H9 (cell line): ENCODE measurements around the gene OR2V1. TPM values are rescaled to one million over a fixed set of nuclear protein-coding genes. Genes with fewer than 3 reads are reported as not detected.

ENCODE experiments used
- DNase-seq: peaks from one replicate; pipeline ENCODE4 v3.0.0-alpha.2; 2017
- H2AFZ ChIP-seq: one replicate; pipeline ENCODE4 v1.6.1; 2013; ENCODE audit warnings: mild to moderate bottlenecking, low read length, control low read depth, moderate library complexity
- H2AK5ac ChIP-seq: 2 replicates; pipeline ENCODE4 v1.6.1; 2013; ENCODE audit warnings: low read length, control low read depth, mixed read lengths; ENCODE audit not compliant: insufficient read length
- H2BK120ac ChIP-seq: one replicate; pipeline ENCODE4 v1.6.1; 2013; ENCODE audit warnings: low read depth, mild to moderate bottlenecking, low read length, control low read depth, inconsistent platforms; ENCODE audit not compliant: poor library complexity, severe bottlenecking
- H2BK12ac ChIP-seq: 2 replicates; pipeline ENCODE4 v1.6.1; 2013; ENCODE audit warnings: low read length, control low read depth, mixed read lengths, low read depth; ENCODE audit not compliant: insufficient read length
- H2BK15ac ChIP-seq: 2 replicates; pipeline ENCODE4 v1.6.1; 2013; ENCODE audit warnings: low read depth, low read length, control low read depth
- H2BK20ac ChIP-seq: one replicate; pipeline ENCODE4 v1.6.1; 2013; ENCODE audit warnings: low read depth, mild to moderate bottlenecking, low read length, control low read depth, inconsistent platforms; ENCODE audit not compliant: poor library complexity, severe bottlenecking
- H2BK5ac ChIP-seq: 2 replicates; pipeline ENCODE4 v1.6.1; 2013; ENCODE audit warnings: low read length, control low read depth, mixed read lengths; ENCODE audit not compliant: insufficient read length
- H3K14ac ChIP-seq: 2 replicates; pipeline ENCODE4 v1.6.1; 2013; ENCODE audit warnings: low read length, control low read depth; ENCODE audit not compliant: insufficient read depth
- H3K18ac ChIP-seq: 2 replicates; pipeline ENCODE4 v1.6.1; 2013; ENCODE audit warnings: low read depth, mild to moderate bottlenecking, mixed read lengths, low read length, control low read depth; ENCODE audit not compliant: insufficient read length
- H3K23ac ChIP-seq: 2 replicates; pipeline ENCODE4 v1.6.1; 2013; ENCODE audit warnings: low read length, control low read depth, mixed read lengths, low read depth; ENCODE audit not compliant: insufficient read length
- H3K23me2 ChIP-seq: 2 replicates; pipeline ENCODE4 v1.6.1; 2013; ENCODE audit warnings: low read depth, mild to moderate bottlenecking, mixed read lengths, low read length, control low read depth; ENCODE audit not compliant: insufficient read length, poor library complexity, severe bottlenecking
- H3K27ac ChIP-seq: 2 replicates; pipeline ENCODE4 v1.5.1; 2013; ENCODE audit warnings: low read length, control low read depth, mixed read lengths, low read depth; ENCODE audit not compliant: insufficient read length
- H3K27me3 ChIP-seq: 2 replicates; pipeline ENCODE4 v1.6.1; 2013; ENCODE audit warnings: low read length, control low read depth, inconsistent platforms; ENCODE audit not compliant: insufficient read depth
- H3K4ac ChIP-seq: 2 replicates; pipeline ENCODE4 v1.6.1; 2013; ENCODE audit warnings: low read depth, mild to moderate bottlenecking, control low read depth, inconsistent platforms, low read length, moderate library complexity
- H3K4me1 ChIP-seq: 2 replicates; pipeline ENCODE4 v1.6.1; 2013; ENCODE audit warnings: low read length, control low read depth, inconsistent platforms; ENCODE audit not compliant: insufficient read depth
- H3K4me2 ChIP-seq: 2 replicates; pipeline ENCODE4 v1.6.1; 2013; ENCODE audit warnings: low read length, control low read depth, mixed read lengths; ENCODE audit not compliant: insufficient read length, insufficient read depth
- H3K56ac ChIP-seq: 2 replicates; pipeline ENCODE4 v1.6.1; 2013; ENCODE audit warnings: low read depth, mild to moderate bottlenecking, mixed read lengths, low read length, control low read depth; ENCODE audit not compliant: insufficient read length
- H3K79me1 ChIP-seq: 2 replicates; pipeline ENCODE4 v1.6.1; 2013; ENCODE audit warnings: low read depth, mild to moderate bottlenecking, moderate library complexity, low read length, control low read depth, inconsistent platforms; ENCODE audit not compliant: insufficient read depth, poor library complexity, severe bottlenecking
- H3K79me2 ChIP-seq: 2 replicates; pipeline ENCODE4 v1.6.1; 2013; ENCODE audit warnings: low read length, control low read depth, inconsistent platforms; ENCODE audit not compliant: insufficient read depth
- H3K9ac ChIP-seq: 2 replicates; pipeline ENCODE4 v1.6.1; 2013; ENCODE audit warnings: low read length, control low read depth, mixed read lengths; ENCODE audit not compliant: insufficient read length; ENCODE audit errors: extremely low read depth
- H3K9me3 ChIP-seq: one replicate; pipeline ENCODE4 v1.6.1; 2013; ENCODE audit warnings: low read depth, low read length, inconsistent platforms; ENCODE audit not compliant: control insufficient read depth
- H3T11ph ChIP-seq: one replicate; pipeline ENCODE4 v1.6.1; 2013; ENCODE audit warnings: mild to moderate bottlenecking, low read length, control low read depth, inconsistent platforms
- H4K20me1 ChIP-seq: one replicate; pipeline ENCODE4 v1.6.1; 2013; ENCODE audit not compliant: control insufficient read depth, insufficient read length, insufficient read depth
- H4K5ac ChIP-seq: 2 replicates; pipeline ENCODE4 v1.6.1; 2013; ENCODE audit warnings: low read depth, mild to moderate bottlenecking, mixed read lengths, low read length, control low read depth; ENCODE audit not compliant: insufficient read length
- H4K8ac ChIP-seq: replicated peaks from 2 replicates; pipeline ENCODE4 v1.6.1; 2013; ENCODE audit warnings: low read length, control low read depth, mixed read lengths, low read depth; ENCODE audit not compliant: insufficient read length
- H4K91ac ChIP-seq: 2 replicates; pipeline ENCODE4 v1.6.1; 2013; ENCODE audit warnings: low read depth, mild to moderate bottlenecking, moderate library complexity, mixed read lengths, low read length, control low read depth; ENCODE audit not compliant: insufficient read length
- H3K27ac Mint-ChIP-seq, 3 experiments: 2 replicates in 2 of 3; 3 replicates in 1 of 3; pipeline ENCODE4 v1.8.0; 2020 to 2021; ENCODE audit warnings: mixed read lengths in 3 of 3, mild to moderate bottlenecking in 1 of 3, moderate library complexity in 1 of 3
- H3K27me3 Mint-ChIP-seq: 2 replicates; pipeline ENCODE4 v1.8.0; 2021; ENCODE audit warnings: low read depth, mild to moderate bottlenecking, moderate library complexity, mixed read lengths
- H3K36me3 Mint-ChIP-seq, 3 experiments: 2 replicates in 2 of 3; 3 replicates in 1 of 3; pipeline ENCODE4 v1.8.0; 2020 to 2021; ENCODE audit warnings: low read depth in 3 of 3, mixed read lengths in 3 of 3; ENCODE audit not compliant: insufficient read depth in 1 of 3
- H3K4me1 Mint-ChIP-seq, 2 experiments: 2 replicates each; pipeline ENCODE4 v1.8.0; 2020; ENCODE audit warnings: mixed read lengths in 2 of 2
- H3K4me3 Mint-ChIP-seq, 2 experiments: 2 replicates in 1 of 2; 3 replicates in 1 of 2; pipeline ENCODE4 v1.8.0; 2020 to 2021; ENCODE audit warnings: mild to moderate bottlenecking in 2 of 2, mixed read lengths in 2 of 2, moderate library complexity in 1 of 2
- H3K9me3 Mint-ChIP-seq, 2 experiments: 2 replicates in 1 of 2; 3 replicates in 1 of 2; pipeline ENCODE4 v1.8.0; 2020; ENCODE audit warnings: mild to moderate bottlenecking in 2 of 2, mixed read lengths in 2 of 2, moderate library complexity in 1 of 2
- WGBS: extraction: QIAGEN DNeasy Blood & Tissue Kit; methylation state at CpG from one replicate; pipeline ENCODE4 v1.1.7; 2013; ENCODE audit warnings: missing lambda C conversion rate, low lambda C conversion rate, mixed read lengths; ENCODE audit not compliant: insufficient read length; ENCODE audit errors: extremely low coverage; 5-methylcytosine and 5-hydroxymethylcytosine counted together
- total RNA-seq: library from RNA; stranded (reverse); gene quantifications from 2 replicates; pipeline ENCODE4 v1.2.1, GENCODE V29; 2021
- TF ChIP-seq, protein P1 (sequence below): fragments of 200-600 bp; sonication (generic); conservative IDR thresholded peaks from 3 replicates; pipeline ENCODE4 v1.8.0; 2021; ENCODE audit warnings: antibody characterized with exemption, mild to moderate bottlenecking

Gene OR2V1
- total RNA-seq, 1 experiment from 2014 or later = not detected

DNA sequence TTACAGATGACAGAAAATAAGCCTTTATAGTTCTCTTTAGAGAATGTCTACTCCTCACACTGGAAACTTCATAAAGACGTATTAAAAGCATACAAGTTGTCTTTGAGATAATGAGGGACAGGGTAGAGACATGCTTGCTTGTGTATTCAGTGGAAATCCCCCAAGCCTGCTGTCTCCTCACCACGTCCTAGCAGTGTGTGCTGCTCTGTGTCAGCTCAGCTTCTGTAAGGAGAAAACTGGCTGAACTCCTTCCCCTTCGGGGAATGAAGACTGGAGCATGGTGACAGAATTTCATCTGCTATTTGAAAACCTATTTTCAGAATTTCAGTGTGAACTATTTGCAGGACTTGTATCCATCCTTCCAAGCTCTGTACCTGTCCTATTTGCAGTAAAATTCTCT is 25.8 kb upstream of the OR2V1 start:
- Histone ChIP-seq H3K9ac (no peak overlapping the region), H3K18ac (no peak overlapping the region)

More for the DNA sequence above, 25.8 kb upstream of the OR2V1 start:
- no peak overlapping the region for H3K4ac ChIP-seq
- H2BK12ac ChIP-seq = no peak overlapping the region
- no peak overlapping the region for H2AK5ac ChIP-seq
- no peaks in the 10 kb centered on the region; a peak in 1 of 7 replicates for H3K36me3 Mint-ChIP-seq
- no peak overlapping the region for H3T11ph ChIP-seq
- no peaks in the 10 kb centered on the region for H3K9me3 ChIP-seq
- H4K5ac ChIP-seq = no peak overlapping the region
- peaks cover 3 to 4% of the 10 kb centered on the region in 2 experiments; a peak in 4 of 5 replicates for H3K9me3 Mint-ChIP-seq
- WGBS = no CpG with 5 or more reads among the region's 3 CpGs
- H3K56ac ChIP-seq = no peak overlapping the region
- H3K4me1 Mint-ChIP-seq = peaks cover 9 to 16% of the 10 kb centered on the region in 2 experiments
- H2BK15ac ChIP-seq = no peak overlapping the region
- H2BK20ac ChIP-seq = no peak overlapping the region
- peaks cover 42% of the 10 kb centered on the region for H3K27me3 Mint-ChIP-seq
- H2BK5ac ChIP-seq = no peak overlapping the region
- no peak overlapping the region for H3K4me3 Mint-ChIP-seq
- H3K79me2 ChIP-seq = no peaks in the 10 kb centered on the region
- H3K27ac ChIP-seq = no peak overlapping the region
- H2BK120ac ChIP-seq = no peak overlapping the region
- no peak for DNase-seq
- no peak overlapping the region for H3K14ac ChIP-seq
- no peaks in the 10 kb centered on the region for H3K79me1 ChIP-seq
- H3K4me1 ChIP-seq = no peaks in the 10 kb centered on the region
- H3K23ac ChIP-seq = no peak overlapping the region
- peaks cover 3% of the 10 kb centered on the region for H3K23me2 ChIP-seq
- H4K20me1 ChIP-seq = no peaks in the 10 kb centered on the region
- H4K8ac ChIP-seq = no peak overlapping the region
- TF ChIP-seq, protein P1, sequence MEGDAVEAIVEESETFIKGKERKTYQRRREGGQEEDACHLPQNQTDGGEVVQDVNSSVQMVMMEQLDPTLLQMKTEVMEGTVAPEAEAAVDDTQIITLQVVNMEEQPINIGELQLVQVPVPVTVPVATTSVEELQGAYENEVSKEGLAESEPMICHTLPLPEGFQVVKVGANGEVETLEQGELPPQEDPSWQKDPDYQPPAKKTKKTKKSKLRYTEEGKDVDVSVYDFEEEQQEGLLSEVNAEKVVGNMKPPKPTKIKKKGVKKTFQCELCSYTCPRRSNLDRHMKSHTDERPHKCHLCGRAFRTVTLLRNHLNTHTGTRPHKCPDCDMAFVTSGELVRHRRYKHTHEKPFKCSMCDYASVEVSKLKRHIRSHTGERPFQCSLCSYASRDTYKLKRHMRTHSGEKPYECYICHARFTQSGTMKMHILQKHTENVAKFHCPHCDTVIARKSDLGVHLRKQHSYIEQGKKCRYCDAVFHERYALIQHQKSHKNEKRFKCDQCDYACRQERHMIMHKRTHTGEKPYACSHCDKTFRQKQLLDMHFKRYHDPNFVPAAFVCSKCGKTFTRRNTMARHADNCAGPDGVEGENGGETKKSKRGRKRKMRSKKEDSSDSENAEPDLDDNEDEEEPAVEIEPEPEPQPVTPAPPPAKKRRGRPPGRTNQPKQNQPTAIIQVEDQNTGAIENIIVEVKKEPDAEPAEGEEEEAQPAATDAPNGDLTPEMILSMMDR = no peak
- no peak overlapping the region for H2AFZ ChIP-seq
- H3K27ac Mint-ChIP-seq = no peak overlapping the region
- H3K4me2 ChIP-seq = no peak overlapping the region
- H3K27me3 ChIP-seq = no peaks in the 10 kb centered on the region
- no peak overlapping the region for H4K91ac ChIP-seq
